GM19438 (cell line): Measurements from ENCODE around the gene TTBK2.
"Not testable (repeated sequence)": the region's sequence is repeated elsewhere in the genome, so short reads cannot be mapped to it uniquely, and the experiment has no call there.

ENCODE experiments used
- ATAC-seq: cut with Tn5 transposase; IDR thresholded peaks from one replicate; pipeline ENCODE4 v1.9.1; 2021; ENCODE audit warnings: low read depth; ENCODE audit not compliant: unreplicated experiment

The TTBK2 gene

GRCh38 chr15:42911058-42911592 lies 9.5 kb downstream of the TTBK2 start:
- no peak for ATAC-seq

- ATAC-seq = no peak
Observed at GRCh38 chr15:42908538-42908937, 12.0 kb downstream of the TTBK2 start.

- ATAC-seq = no peak
Observed at GRCh38 chr15:42903388-42904324, 16.9 kb downstream of the TTBK2 start.

- ATAC-seq = not testable (repeated sequence)
Observed at GRCh38 chr15:42893911-42894310, 26.7 kb downstream of the TTBK2 start.

- ATAC-seq = no peak
Observed at GRCh38 chr15:42891569-42891968, 29.0 kb downstream of the TTBK2 start.

GRCh38 chr15:42890161-42890913 lies 30.2 kb downstream of the TTBK2 start:
- ATAC-seq = no peak

GRCh38 chr15:42887384-42887783 lies 33.2 kb downstream of the TTBK2 start:
- not testable (repeated sequence) for ATAC-seq

GRCh38 chr15:42880121-42880520 lies 40.5 kb downstream of the TTBK2 start:
- ATAC-seq = no peak

GRCh38 chr15:42879443-42879842 lies 41.1 kb downstream of the TTBK2 start:
- ATAC-seq = no peak

- ATAC-seq = no peak
Observed at GRCh38 chr15:42876224-42876623, 44.4 kb downstream of the TTBK2 start.

GRCh38 chr15:42868683-42869082 lies 51.9 kb downstream of the TTBK2 start:
- no peak for ATAC-seq

- no peak for ATAC-seq
Observed at GRCh38 chr15:42863572-42864239, 56.9 kb downstream of the TTBK2 start.

GRCh38 chr15:42858999-42859789 lies 61.4 kb downstream of the TTBK2 start:
- ATAC-seq = no peak

- no peak for ATAC-seq
Observed at GRCh38 chr15:42858540-42858939, 62.0 kb downstream of the TTBK2 start.

GRCh38 chr15:42854576-42854975 lies 66.0 kb downstream of the TTBK2 start:
- ATAC-seq = no peak

GRCh38 chr15:42849836-42850235 lies 70.7 kb downstream of the TTBK2 start:
- no peak for ATAC-seq

GRCh38 chr15:42848846-42849245 lies 71.7 kb downstream of the TTBK2 start:
- ATAC-seq = no peak

GRCh38 chr15:42846647-42847046 lies 73.9 kb downstream of the TTBK2 start:
- no peak for ATAC-seq

GRCh38 chr15:42845581-42845980 lies 75.0 kb downstream of the TTBK2 start:
- ATAC-seq = no peak

GRCh38 chr15:42843699-42844098 lies 76.9 kb downstream of the TTBK2 start:
- ATAC-seq = no peak
